ENCODE data around the gene ZCCHC8. TPM values are rescaled to one million over a fixed set of nuclear protein-coding genes. Genes with fewer than 3 reads are reported as not detected.
"Not testable (repeated sequence)": the region's sequence is repeated elsewhere in the genome, so short reads cannot be mapped to it uniquely, and the experiment has no call there.

The ZCCHC8 gene
- total and polyA plus RNA-seq, 5 donors from 2014 or later: 11.8 to 66.1 (median 15.9) TPM

- peak overlapping the region; percentile 82 for H3K27ac ChIP-seq (ENCODE audit: insufficient read depth, low read length, poor library complexity, severe bottlenecking)
- H3K4me3 Mint-ChIP-seq: peak overlapping the region in 2 of 4 donors; percentile 63 to 82
These were observed 46.4 kb downstream of the ZCCHC8 start for GRCh38 chr12:122454250-122454721.

GRCh38 chr12:122452701-122453285 lies 47.9 kb downstream of the ZCCHC8 start:
- Histone ChIP-seq H3K27ac (ENCODE audit: insufficient read depth, low read length, poor library complexity, severe bottlenecking) (peak overlapping the region; percentile 82), H3K9me3 (ENCODE audit: control insufficient read depth in 2 of 2, low read length in 2 of 2) (no peaks in the 10 kb centered on the region), H3K4me1 (ENCODE audit: control insufficient read depth, insufficient read depth, low read length, poor library complexity, severe bottlenecking) (peaks cover 28% of the 10 kb centered on the region), H3K4me3 (ENCODE audit: low read depth, low read length) (peak overlapping the region; percentile 42), H3K27me3 (ENCODE audit: control insufficient read depth, insufficient read depth, low read length) (no peaks in the 10 kb centered on the region), H3K36me3 (ENCODE audit: control insufficient read depth, insufficient read depth, low read length) (no peaks in the 10 kb centered on the region)
- no peaks in the 10 kb centered on the region for H3K9me3 Mint-ChIP-seq
- H3K4me3 Mint-ChIP-seq: peak overlapping the region; percentile 63 to 89 (median 86)
- H3K36me3 Mint-ChIP-seq: no peaks in the 10 kb centered on the region
- ATAC-seq (ENCODE audit: low read depth in 2 of 2) (peak in 1 of 2 donors; percentile 15), DNase-seq (peak in 2 of 3 donors; percentile 24 to 52)
- peak overlapping the region; percentile 96 to 100 (median 98) for H3K27ac Mint-ChIP-seq
- H3K27me3 Mint-ChIP-seq: peaks cover 6% of the 10 kb centered on the region
- peaks cover 6 to 39% (median 23%) of the 10 kb centered on the region in 4 donors for H3K4me1 Mint-ChIP-seq

More at GRCh38 chr12:122454250-122454721, 46.4 kb downstream of the ZCCHC8 start:
- Mint-ChIP-seq H3K4me1 (peaks cover 6 to 41% (median 24%) of the 10 kb centered on the region in 4 donors), H3K9me3 (no peaks in the 10 kb centered on the region), H3K27me3 (peaks cover 6% of the 10 kb centered on the region), H3K27ac (peak overlapping the region; percentile 77 to 98 (median 96)), H3K36me3 (no peaks in the 10 kb centered on the region)
- DNase-seq: no peak
- no peak for ATAC-seq (ENCODE audit: low read depth in 2 of 2)
- Histone ChIP-seq H3K4me1 (ENCODE audit: control insufficient read depth, insufficient read depth, low read length, poor library complexity, severe bottlenecking) (peaks cover 28% of the 10 kb centered on the region), H3K9me3 (ENCODE audit: control insufficient read depth in 2 of 2, low read length in 2 of 2) (no peaks in the 10 kb centered on the region), H3K36me3 (ENCODE audit: control insufficient read depth, insufficient read depth, low read length) (no peaks in the 10 kb centered on the region), H3K27me3 (ENCODE audit: control insufficient read depth, insufficient read depth, low read length) (no peaks in the 10 kb centered on the region), H3K4me3 (ENCODE audit: low read depth, low read length) (peak overlapping the region; percentile 59)

- H3K9me3 ChIP-seq (ENCODE audit: control insufficient read depth in 2 of 2, low read length in 2 of 2): no peaks in the 10 kb centered on the region
- peaks cover 26% of the 10 kb centered on the region for H3K4me1 ChIP-seq (ENCODE audit: control insufficient read depth, insufficient read depth, low read length, poor library complexity, severe bottlenecking)
- no peak overlapping the region for H3K4me3 Mint-ChIP-seq
- no peaks in the 10 kb centered on the region for H3K36me3 ChIP-seq (ENCODE audit: control insufficient read depth, insufficient read depth, low read length)
- H3K27ac ChIP-seq (ENCODE audit: insufficient read depth, low read length, poor library complexity, severe bottlenecking): no peak overlapping the region
- no peaks in the 10 kb centered on the region for H3K36me3 Mint-ChIP-seq
- no peak overlapping the region for H3K27ac Mint-ChIP-seq
- H3K27me3 ChIP-seq (ENCODE audit: control insufficient read depth, insufficient read depth, low read length): no peaks in the 10 kb centered on the region
- H3K4me1 Mint-ChIP-seq: peaks cover 6 to 26% (median 20%) of the 10 kb centered on the region in 4 donors
- peaks cover 6% of the 10 kb centered on the region for H3K27me3 Mint-ChIP-seq
- ATAC-seq (ENCODE audit: low read depth in 2 of 2) (no peak), DNase-seq (no peak)
- H3K9me3 Mint-ChIP-seq: peaks cover 0 to 2% (median 0%) of the 10 kb centered on the region in 7 donors
- no peak overlapping the region for H3K4me3 ChIP-seq (ENCODE audit: low read depth, low read length)
These were observed 51.4 kb downstream of the ZCCHC8 start for GRCh38 chr12:122449317-122449716.

GRCh38 chr12:122447825-122448224 lies 52.9 kb downstream of the ZCCHC8 start:
- H3K27me3 Mint-ChIP-seq; H3K9me3 ChIP-seq (ENCODE audit: control insufficient read depth in 2 of 2, low read length in 2 of 2); H3K36me3 Mint-ChIP-seq; H3K27ac Mint-ChIP-seq; H3K27me3 ChIP-seq (ENCODE audit: control insufficient read depth, insufficient read depth, low read length); H3K4me3 Mint-ChIP-seq; ATAC-seq (ENCODE audit: low read depth in 2 of 2); H3K4me3 ChIP-seq (ENCODE audit: low read depth, low read length); H3K36me3 ChIP-seq (ENCODE audit: control insufficient read depth, insufficient read depth, low read length); H3K9me3 Mint-ChIP-seq; DNase-seq; H3K27ac ChIP-seq (ENCODE audit: insufficient read depth, low read length, poor library complexity, severe bottlenecking): not testable (repeated sequence)
- H3K4me1 Mint-ChIP-seq: peaks cover 0 to 11% (median 7%) of the 10 kb centered on the region in 4 donors
- H3K4me1 ChIP-seq (ENCODE audit: control insufficient read depth, insufficient read depth, low read length, poor library complexity, severe bottlenecking): peaks cover 11% of the 10 kb centered on the region

DNA sequence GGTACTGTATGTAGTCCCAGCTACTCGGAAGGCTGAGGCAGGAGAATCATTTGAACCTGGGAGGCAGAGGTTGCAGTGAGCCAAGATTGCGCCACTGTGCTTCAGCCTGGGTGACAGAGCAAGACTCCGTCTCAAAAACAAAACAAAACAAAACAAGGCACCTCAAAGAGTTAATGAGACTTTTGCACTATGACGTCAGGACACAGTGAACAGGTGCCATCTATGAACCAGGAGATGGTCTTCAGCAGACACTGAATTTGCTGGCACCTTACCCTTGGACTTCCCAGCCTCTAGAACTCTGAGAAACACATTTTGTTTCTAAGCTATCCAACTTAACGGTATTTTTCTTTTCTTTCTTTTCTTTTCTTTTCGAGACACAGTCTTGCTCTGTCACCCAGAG lies 54.3 kb downstream of the ZCCHC8 start:
- not testable (repeated sequence) for ATAC-seq (ENCODE audit: low read depth in 2 of 2); H3K36me3 ChIP-seq (ENCODE audit: control insufficient read depth, insufficient read depth, low read length); H3K27ac ChIP-seq (ENCODE audit: insufficient read depth, low read length, poor library complexity, severe bottlenecking); H3K9me3 Mint-ChIP-seq; H3K4me1 ChIP-seq (ENCODE audit: control insufficient read depth, insufficient read depth, low read length, poor library complexity, severe bottlenecking); H3K27me3 Mint-ChIP-seq; H3K27me3 ChIP-seq (ENCODE audit: control insufficient read depth, insufficient read depth, low read length); H3K4me3 Mint-ChIP-seq; H3K36me3 Mint-ChIP-seq; H3K9me3 ChIP-seq (ENCODE audit: control insufficient read depth in 2 of 2, low read length in 2 of 2); DNase-seq; H3K4me3 ChIP-seq (ENCODE audit: low read depth, low read length); H3K4me1 Mint-ChIP-seq
- H3K27ac Mint-ChIP-seq: peak overlapping the region in 1 of 3 donors; percentile 56

DNA sequence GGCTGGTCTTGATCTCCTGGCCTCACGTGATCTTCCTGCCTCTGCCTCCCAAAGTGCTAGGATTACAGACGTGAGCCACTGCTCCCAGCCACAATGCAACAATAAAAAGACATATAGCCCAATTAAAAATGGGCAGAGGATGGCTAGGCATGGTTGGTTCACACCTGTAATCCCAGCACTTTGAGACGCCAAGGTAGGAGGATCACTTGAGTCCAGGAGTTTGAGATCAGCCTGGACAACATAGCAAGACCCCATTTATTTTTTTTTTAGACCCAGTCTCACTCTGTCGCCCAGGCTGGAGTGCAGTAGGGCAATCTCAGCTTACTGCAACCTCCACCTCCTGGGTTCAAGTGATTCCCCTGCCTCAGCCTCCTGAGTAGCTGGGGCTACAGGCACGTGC lies 56.7 kb downstream of the ZCCHC8 start:
- H3K27ac Mint-ChIP-seq; ATAC-seq (ENCODE audit: low read depth in 2 of 2): not testable (repeated sequence)

GRCh38 chr12:122438822-122439221 lies 61.9 kb downstream of the ZCCHC8 start:
- H3K27ac Mint-ChIP-seq; H3K4me3 Mint-ChIP-seq; H3K9me3 ChIP-seq (ENCODE audit: control insufficient read depth in 2 of 2, low read length in 2 of 2); H3K4me1 ChIP-seq (ENCODE audit: control insufficient read depth, insufficient read depth, low read length, poor library complexity, severe bottlenecking); DNase-seq; H3K4me3 ChIP-seq (ENCODE audit: low read depth, low read length); H3K27me3 ChIP-seq (ENCODE audit: control insufficient read depth, insufficient read depth, low read length); ATAC-seq (ENCODE audit: low read depth in 2 of 2); H3K4me1 Mint-ChIP-seq; H3K36me3 Mint-ChIP-seq; H3K9me3 Mint-ChIP-seq; H3K36me3 ChIP-seq (ENCODE audit: control insufficient read depth, insufficient read depth, low read length); H3K27ac ChIP-seq (ENCODE audit: insufficient read depth, low read length, poor library complexity, severe bottlenecking): not testable (repeated sequence)
- H3K27me3 Mint-ChIP-seq: peaks cover 11% of the 10 kb centered on the region

More for the DNA sequence above, 56.7 kb downstream of the ZCCHC8 start:
- H3K36me3 ChIP-seq (ENCODE audit: control insufficient read depth, insufficient read depth, low read length); DNase-seq; H3K9me3 Mint-ChIP-seq; H3K36me3 Mint-ChIP-seq; H3K4me3 Mint-ChIP-seq; H3K27me3 Mint-ChIP-seq; H3K4me1 ChIP-seq (ENCODE audit: control insufficient read depth, insufficient read depth, low read length, poor library complexity, severe bottlenecking); H3K4me1 Mint-ChIP-seq; H3K9me3 ChIP-seq (ENCODE audit: control insufficient read depth in 2 of 2, low read length in 2 of 2); H3K4me3 ChIP-seq (ENCODE audit: low read depth, low read length); H3K27ac ChIP-seq (ENCODE audit: insufficient read depth, low read length, poor library complexity, severe bottlenecking); H3K27me3 ChIP-seq (ENCODE audit: control insufficient read depth, insufficient read depth, low read length): not testable (repeated sequence)

GRCh38 chr12:122437656-122438121 lies 63.0 kb downstream of the ZCCHC8 start:
- Mint-ChIP-seq H3K27ac (peak overlapping the region in 1 of 3 donors; percentile 28), H3K4me3 (no peak overlapping the region), H3K27me3 (peaks cover 11% of the 10 kb centered on the region), H3K9me3 (no peaks in the 10 kb centered on the region), H3K36me3 (no peaks in the 10 kb centered on the region), H3K4me1 (no peaks in the 10 kb centered on the region)
- H3K4me1 ChIP-seq (ENCODE audit: control insufficient read depth, insufficient read depth, low read length, poor library complexity, severe bottlenecking): no peaks in the 10 kb centered on the region
- H3K27ac ChIP-seq (ENCODE audit: insufficient read depth, low read length, poor library complexity, severe bottlenecking): no peak overlapping the region
- no peak for ATAC-seq (ENCODE audit: low read depth in 2 of 2)
- H3K4me3 ChIP-seq (ENCODE audit: low read depth, low read length): no peak overlapping the region
- no peaks in the 10 kb centered on the region for H3K27me3 ChIP-seq (ENCODE audit: control insufficient read depth, insufficient read depth, low read length)
- no peaks in the 10 kb centered on the region for H3K9me3 ChIP-seq (ENCODE audit: control insufficient read depth in 2 of 2, low read length in 2 of 2)
- no peak for DNase-seq
- H3K36me3 ChIP-seq (ENCODE audit: control insufficient read depth, insufficient read depth, low read length): no peaks in the 10 kb centered on the region
